ENCODE measurements around the gene DYNLT1.

DNA sequence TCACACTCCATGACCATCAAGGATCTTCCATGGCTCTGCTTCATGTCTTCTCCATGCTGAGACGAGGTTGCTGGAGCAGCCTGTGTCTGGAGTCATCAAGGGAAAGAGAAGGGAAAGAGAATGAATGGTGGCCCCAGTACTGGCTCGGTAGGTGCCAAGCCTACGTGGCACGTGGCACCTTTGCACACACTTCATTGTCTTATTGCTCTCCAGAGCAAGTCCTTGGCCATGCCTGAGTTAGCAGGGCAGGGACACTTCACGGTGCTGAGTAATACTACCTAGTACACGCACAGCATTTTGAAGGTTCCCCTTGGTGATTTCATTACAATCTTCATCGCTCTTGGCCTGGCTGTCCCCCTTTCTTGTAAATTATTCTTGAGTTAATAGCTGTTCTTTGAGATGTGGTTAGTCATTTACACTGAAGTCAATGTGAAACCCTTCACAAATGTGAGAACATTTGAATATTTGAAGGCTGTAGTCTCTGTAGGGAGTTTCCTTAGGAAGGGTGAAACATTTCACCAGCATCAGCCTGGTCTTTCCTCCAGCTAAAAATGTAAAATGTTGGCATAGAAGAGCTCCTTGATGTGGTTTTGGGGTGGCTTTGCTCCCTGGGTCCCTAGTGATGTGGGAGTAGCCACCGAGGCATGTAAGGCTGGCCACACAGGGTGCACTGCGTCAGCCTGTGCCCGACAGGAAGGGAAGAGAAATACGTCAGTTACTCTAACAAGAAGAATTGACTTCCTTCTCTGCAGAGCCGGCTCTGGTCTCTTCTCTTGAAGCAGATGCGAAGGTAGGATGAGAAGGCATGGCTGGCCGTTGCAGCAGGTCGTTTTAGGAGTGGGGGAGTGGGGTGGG lies 5.0 kb upstream of the DYNLT1 start, which contains the start of gene SYTL3:
- TF ChIP-seq, protein P1, sequence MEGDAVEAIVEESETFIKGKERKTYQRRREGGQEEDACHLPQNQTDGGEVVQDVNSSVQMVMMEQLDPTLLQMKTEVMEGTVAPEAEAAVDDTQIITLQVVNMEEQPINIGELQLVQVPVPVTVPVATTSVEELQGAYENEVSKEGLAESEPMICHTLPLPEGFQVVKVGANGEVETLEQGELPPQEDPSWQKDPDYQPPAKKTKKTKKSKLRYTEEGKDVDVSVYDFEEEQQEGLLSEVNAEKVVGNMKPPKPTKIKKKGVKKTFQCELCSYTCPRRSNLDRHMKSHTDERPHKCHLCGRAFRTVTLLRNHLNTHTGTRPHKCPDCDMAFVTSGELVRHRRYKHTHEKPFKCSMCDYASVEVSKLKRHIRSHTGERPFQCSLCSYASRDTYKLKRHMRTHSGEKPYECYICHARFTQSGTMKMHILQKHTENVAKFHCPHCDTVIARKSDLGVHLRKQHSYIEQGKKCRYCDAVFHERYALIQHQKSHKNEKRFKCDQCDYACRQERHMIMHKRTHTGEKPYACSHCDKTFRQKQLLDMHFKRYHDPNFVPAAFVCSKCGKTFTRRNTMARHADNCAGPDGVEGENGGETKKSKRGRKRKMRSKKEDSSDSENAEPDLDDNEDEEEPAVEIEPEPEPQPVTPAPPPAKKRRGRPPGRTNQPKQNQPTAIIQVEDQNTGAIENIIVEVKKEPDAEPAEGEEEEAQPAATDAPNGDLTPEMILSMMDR (IDR thresholded peaks at IDR 0.05): no peak
- TF ChIP-seq POLR2A (IDR thresholded peaks at IDR 0.05): no peak

Data from adrenal gland (tissue), 5 donors.